ENCODE measurements around the gene CREB3L1. TPM values are rescaled to one million over a fixed set of nuclear protein-coding genes. Genes with fewer than 3 reads are reported as not detected.

CREB3L1 gene
- total and polyA plus RNA-seq, 2 of the 13 experiments (the other 11 are each of a cell fraction or from before 2014, with no cell fraction given) = not detected

GRCh38 chr11:46249938-46250744 lies 27.3 kb upstream of the CREB3L1 start (continued):
- TF ChIP-seq ZNF362 (CRISPR knock-in tag; IDR thresholded peaks at IDR 0.05; ENCODE audit: borderline replicate concordance) (no peak), MAX (IDR thresholded peaks at IDR 0.05) (no peak), HNRNPL (IDR thresholded peaks at IDR 0.05; ENCODE audit: low read depth, low read length) (no peak), MZF1 (CRISPR knock-in tag; IDR thresholded peaks at IDR 0.05; ENCODE audit: borderline replicate concordance) (no peak), USF2 (IDR thresholded peaks at IDR 0.05; ENCODE audit: low read depth, low read length) (no peak), USF2 (CRISPR knock-in tag; IDR thresholded peaks at IDR 0.05; ENCODE audit: borderline replicate concordance) (no peak), CBX1 (IDR thresholded peaks at IDR 0.05; ENCODE audit: low read depth) (no peak), ETV5 (CRISPR knock-in tag; IDR thresholded peaks at IDR 0.05; ENCODE audit: borderline replicate concordance) (no peak), HNRNPUL1 (IDR thresholded peaks at IDR 0.05; ENCODE audit: low read depth, low read length) (no peak), ZNF263 (CRISPR knock-in tag; IDR thresholded peaks at IDR 0.05) (no peak), HMG20B (CRISPR knock-in tag; conservative IDR thresholded peaks at IDR 0.05) (no peak), GATAD1 (CRISPR knock-in tag; IDR thresholded peaks at IDR 0.05) (no peak)
